Duodenal mucosa (tissue), 2 donors: ENCODE data around the gene ETV6.

Experiments used
- H3K27ac ChIP-seq: one replicate; pipeline ENCODE4 v1.7.0; 2013; ENCODE audit warnings: low read depth, low read length
- H3K27me3 ChIP-seq, 2 donors: one replicate each; pipeline ENCODE4 v1.7.0; 2013; ENCODE audit warnings: low read length in 2 of 2, control low read depth in 1 of 2; ENCODE audit not compliant: insufficient read depth in 2 of 2, control insufficient read depth in 1 of 2
- H3K36me3 ChIP-seq, 2 donors: one replicate each; pipeline ENCODE4 v1.7.0; 2013; ENCODE audit warnings: low read length in 2 of 2, control low read depth in 1 of 2; ENCODE audit not compliant: insufficient read depth in 2 of 2, control insufficient read depth in 1 of 2
- H3K4me1 ChIP-seq, 2 donors: one replicate each; pipeline ENCODE4 v1.7.0; 2013; ENCODE audit warnings: low read length in 2 of 2, control low read depth in 1 of 2; ENCODE audit not compliant: insufficient read depth in 2 of 2, control insufficient read depth in 1 of 2
- H3K4me3 ChIP-seq, 2 donors: one replicate each; pipeline ENCODE4 v1.7.0; 2013; ENCODE audit warnings: low read length in 2 of 2, low read depth in 1 of 2
- H3K9ac ChIP-seq, 2 donors: one replicate each; pipeline ENCODE4 v1.7.0; 2013; ENCODE audit warnings: low read length in 2 of 2, low read depth in 1 of 2
- H3K9me3 ChIP-seq, 2 donors: one replicate each; pipeline ENCODE4 v1.7.0; 2013; ENCODE audit warnings: low read length in 2 of 2, control low read depth in 1 of 2; ENCODE audit not compliant: control insufficient read depth in 1 of 2

The ETV6 gene

DNA sequence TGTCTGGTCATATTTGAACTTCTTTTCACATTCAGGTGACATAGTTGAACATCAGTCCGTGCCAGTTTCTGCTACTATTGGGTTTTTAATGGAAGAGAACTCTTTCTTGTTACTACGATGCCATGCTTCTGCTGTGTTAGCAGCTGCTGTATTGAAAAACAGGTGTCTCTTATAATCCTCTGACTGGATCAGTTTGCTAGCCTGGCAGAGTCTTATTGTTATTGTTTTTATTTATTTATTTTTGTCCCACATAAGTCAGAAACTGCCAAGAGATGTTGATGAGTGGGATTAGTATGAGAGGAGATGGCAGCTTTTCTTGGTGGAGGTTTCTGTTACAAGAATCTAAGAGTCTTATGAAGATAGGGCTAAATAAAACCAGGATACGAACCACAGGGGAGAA is 14.6 kb downstream of the ETV6 start:
- no peak overlapping the region for H3K4me3 ChIP-seq
- no peaks in the 10 kb centered on the region for H3K27me3 ChIP-seq
- H3K36me3 ChIP-seq, result peaks cover 9 to 11% of the 10 kb centered on the region in 2 donors
- H3K4me1 ChIP-seq, result peaks cover 5 to 20% of the 10 kb centered on the region in 2 donors
- no peak overlapping the region for H3K9ac ChIP-seq
- no peaks in the 10 kb centered on the region for H3K9me3 ChIP-seq
- H3K27ac ChIP-seq, result no peak overlapping the region

DNA sequence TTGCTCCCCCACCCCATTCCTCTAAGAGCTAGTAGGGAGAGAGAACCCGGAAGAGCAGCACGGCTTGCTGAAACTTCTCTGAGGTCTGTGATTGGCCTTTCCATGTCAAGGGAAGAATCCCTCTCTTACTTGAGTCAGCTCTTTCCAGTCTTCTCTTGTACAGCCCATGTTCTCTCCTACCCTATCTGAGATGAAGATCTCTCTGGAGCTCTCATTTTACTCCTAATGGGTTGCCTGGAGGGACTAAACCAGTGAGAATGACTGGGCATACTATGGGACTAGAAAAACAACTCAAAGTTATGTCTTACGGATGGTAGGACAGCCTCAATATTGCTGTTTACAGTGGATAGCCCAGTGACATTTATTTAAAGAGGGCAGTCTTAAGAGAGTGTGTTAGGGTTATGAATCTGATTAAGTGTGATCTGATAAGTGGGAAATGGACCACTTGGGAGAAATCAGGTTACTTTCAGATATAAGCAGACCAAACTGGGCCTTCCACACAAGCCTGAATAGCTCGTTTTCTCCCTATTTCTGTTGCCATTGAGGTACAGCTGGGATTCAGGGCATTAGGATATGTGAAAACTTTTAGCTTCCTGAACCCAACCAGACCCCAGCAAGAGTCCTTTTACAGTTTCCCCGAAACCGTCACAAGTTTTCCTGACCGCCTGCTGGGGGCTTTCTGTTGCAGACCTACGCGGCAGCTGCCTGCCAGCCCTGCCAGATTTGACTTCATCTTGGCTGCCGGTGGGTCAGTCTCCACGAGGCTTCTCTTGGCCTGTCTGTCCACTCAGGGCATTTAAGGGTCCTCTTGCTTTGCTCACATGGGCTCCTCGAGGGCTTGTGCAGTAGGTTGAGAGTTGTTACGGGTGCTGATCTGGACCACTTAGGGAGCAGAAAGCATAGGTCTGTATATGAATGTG is 16.9 kb downstream of the ETV6 start:
- H3K4me3 ChIP-seq, result no peak overlapping the region
- no peak overlapping the region for H3K27ac ChIP-seq
- H3K4me1 ChIP-seq, result peaks cover 3 to 17% of the 10 kb centered on the region in 2 donors
- no peak overlapping the region for H3K9ac ChIP-seq
- no peaks in the 10 kb centered on the region for H3K27me3 ChIP-seq
- no peaks in the 10 kb centered on the region for H3K9me3 ChIP-seq
- peaks cover 5 to 10% of the 10 kb centered on the region in 2 donors for H3K36me3 ChIP-seq

DNA sequence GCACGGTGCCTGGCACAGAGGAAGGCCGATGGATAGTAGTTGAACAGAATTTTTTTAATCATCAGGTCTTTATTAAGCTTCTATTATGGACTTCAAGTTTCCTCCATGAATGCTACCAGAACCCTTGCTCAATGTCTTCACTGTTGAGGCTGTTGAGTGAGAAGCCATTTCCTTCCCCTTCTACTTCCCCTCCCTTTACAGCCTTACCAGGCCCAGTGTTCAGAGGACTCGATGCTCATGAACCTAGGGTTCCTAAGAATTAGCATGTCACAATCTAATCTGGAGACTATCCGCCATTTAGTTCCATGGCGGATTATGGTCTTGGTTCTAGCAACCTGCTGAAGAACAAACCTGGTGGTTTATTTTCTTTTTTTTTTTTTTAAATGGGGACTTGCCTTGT is 17.7 kb downstream of the ETV6 start:
- H3K9ac ChIP-seq, result no peak overlapping the region
- H3K4me3 ChIP-seq, result no peak overlapping the region
- H3K36me3 ChIP-seq, result peaks cover 0 to 2% of the 10 kb centered on the region in 2 donors
- no peaks in the 10 kb centered on the region for H3K9me3 ChIP-seq
- peaks cover 0 to 11% of the 10 kb centered on the region in 2 donors for H3K4me1 ChIP-seq
- H3K27me3 ChIP-seq, result no peaks in the 10 kb centered on the region
- H3K27ac ChIP-seq, result no peak overlapping the region

- H3K4me1 ChIP-seq, result peaks cover 0 to under 1% of the 10 kb centered on the region in 2 donors
- no peak overlapping the region for H3K9ac ChIP-seq
Observed at GRCh38 chr12:11668611-11669010, 19.1 kb downstream of the ETV6 start.

GRCh38 chr12:11669348-11669747 is 19.9 kb downstream of the ETV6 start:
- no peaks in the 10 kb centered on the region for H3K27me3 ChIP-seq
- no peak overlapping the region for H3K4me3 ChIP-seq
- H3K9ac ChIP-seq, result no peak overlapping the region
- no peaks in the 10 kb centered on the region for H3K36me3 ChIP-seq
- peaks cover 4 to 7% of the 10 kb centered on the region in 2 donors for H3K4me1 ChIP-seq
- H3K9me3 ChIP-seq, result no peaks in the 10 kb centered on the region
- no peak overlapping the region for H3K27ac ChIP-seq

More at GRCh38 chr12:11668611-11669010, 19.1 kb downstream of the ETV6 start:
- no peak overlapping the region for H3K27ac ChIP-seq
- H3K9me3 ChIP-seq, result no peaks in the 10 kb centered on the region
- H3K4me3 ChIP-seq, result no peak overlapping the region
- no peaks in the 10 kb centered on the region for H3K36me3 ChIP-seq
- H3K27me3 ChIP-seq, result no peaks in the 10 kb centered on the region

DNA sequence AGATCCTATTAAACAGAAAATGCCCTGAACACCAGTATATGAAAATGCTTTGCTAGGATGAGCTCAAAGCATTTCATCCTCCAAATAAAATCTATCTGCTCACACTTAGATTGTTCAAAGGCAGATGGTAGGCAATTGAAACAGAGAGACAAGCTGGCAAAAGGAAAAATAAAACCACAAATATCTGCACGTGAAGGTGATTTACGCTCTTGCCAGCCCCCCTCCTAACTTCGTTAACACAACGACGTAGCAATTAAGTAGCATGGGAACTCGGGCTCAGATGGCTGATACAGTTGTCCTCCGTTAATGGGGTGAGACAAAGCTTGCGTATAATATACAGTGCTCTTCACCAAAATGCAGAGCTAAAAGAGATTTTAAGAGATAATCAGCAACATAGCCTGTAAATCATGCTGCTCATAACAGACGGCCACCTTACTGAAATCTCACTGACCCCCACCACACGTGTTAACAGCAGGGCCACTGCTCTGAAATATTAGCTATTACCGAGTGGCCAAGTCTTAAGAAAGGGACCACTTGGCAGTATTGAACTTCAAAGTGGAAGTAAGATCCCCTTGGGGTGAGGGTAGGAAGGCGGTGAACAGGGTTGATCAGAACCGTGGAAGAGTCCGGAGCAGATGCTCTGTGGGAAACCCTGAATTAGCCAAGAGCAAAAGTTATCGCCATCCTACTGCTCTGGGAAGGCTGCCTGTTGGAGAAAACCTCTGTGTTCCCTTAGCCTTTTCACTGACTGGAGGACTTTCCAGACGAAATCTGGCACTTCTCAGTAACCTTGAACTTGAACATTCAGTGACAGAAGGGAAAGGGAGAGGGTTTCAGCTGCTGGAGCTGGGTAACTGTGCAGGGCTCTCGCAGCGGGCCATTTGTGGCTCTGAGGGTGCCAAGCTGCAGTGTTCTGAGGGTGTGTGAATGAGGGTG is 23.1 kb downstream of the ETV6 start:
- H3K4me1 ChIP-seq, result peaks cover 20 to 26% of the 10 kb centered on the region in 2 donors
- no peaks in the 10 kb centered on the region for H3K9me3 ChIP-seq
- H3K27ac ChIP-seq, result no peak overlapping the region
- no peak overlapping the region for H3K4me3 ChIP-seq
- H3K36me3 ChIP-seq, result peaks cover 0 to 2% of the 10 kb centered on the region in 2 donors
- no peaks in the 10 kb centered on the region for H3K27me3 ChIP-seq
- H3K9ac ChIP-seq, result no peak overlapping the region

DNA sequence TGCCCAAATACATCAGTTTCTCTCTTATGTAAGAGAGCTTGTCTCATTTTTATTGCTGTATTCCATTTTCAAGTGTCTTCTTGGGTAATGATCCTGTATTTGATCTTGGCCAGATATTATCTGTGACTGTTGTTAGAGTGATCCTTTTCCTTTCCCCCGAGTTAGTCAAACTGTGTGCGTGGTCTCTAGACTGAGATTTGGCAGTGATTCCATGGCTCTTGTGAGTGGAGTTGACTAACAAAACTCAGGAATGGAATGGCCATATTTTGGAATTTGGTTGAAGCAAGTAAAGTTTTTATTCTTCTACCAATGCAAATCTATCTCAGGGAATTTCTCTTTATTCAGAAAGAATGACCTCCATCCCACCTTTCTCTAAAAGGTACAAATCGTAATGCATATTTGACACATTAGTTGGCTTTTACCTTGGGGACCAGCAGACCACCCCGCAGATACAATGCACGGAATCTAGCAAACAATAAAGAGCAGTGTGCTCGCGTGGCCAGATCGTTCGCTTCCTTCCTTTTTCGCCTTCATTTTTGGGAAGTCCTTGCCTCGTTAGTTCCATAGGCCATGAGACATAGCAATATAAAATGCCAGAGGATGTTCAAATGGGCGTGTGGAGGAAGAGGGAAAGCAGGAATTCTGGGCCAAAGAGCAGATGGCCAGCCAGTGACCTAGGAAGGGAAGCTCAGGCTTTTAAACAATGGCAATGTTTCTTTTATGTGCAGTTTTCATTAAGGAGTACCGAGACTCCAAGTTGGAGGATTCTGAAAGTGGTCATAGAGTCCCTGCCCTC is 24.4 kb downstream of the ETV6 start:
- Histone ChIP-seq H3K9ac (no peak overlapping the region), H3K27me3 (no peaks in the 10 kb centered on the region), H3K4me1 (peaks cover 20 to 26% of the 10 kb centered on the region in 2 donors), H3K27ac (no peak overlapping the region), H3K4me3 (no peak overlapping the region), H3K36me3 (peaks cover 0 to 10% of the 10 kb centered on the region in 2 donors), H3K9me3 (no peaks in the 10 kb centered on the region)

- Histone ChIP-seq H3K9ac (no peak overlapping the region), H3K27me3 (no peaks in the 10 kb centered on the region), H3K27ac (no peak overlapping the region), H3K9me3 (no peaks in the 10 kb centered on the region), H3K4me3 (no peak overlapping the region), H3K4me1 (peaks cover 20 to 26% of the 10 kb centered on the region in 2 donors), H3K36me3 (peaks cover 0 to 10% of the 10 kb centered on the region in 2 donors)
Observed at GRCh38 chr12:11674894-11675390, 25.5 kb downstream of the ETV6 start.

DNA sequence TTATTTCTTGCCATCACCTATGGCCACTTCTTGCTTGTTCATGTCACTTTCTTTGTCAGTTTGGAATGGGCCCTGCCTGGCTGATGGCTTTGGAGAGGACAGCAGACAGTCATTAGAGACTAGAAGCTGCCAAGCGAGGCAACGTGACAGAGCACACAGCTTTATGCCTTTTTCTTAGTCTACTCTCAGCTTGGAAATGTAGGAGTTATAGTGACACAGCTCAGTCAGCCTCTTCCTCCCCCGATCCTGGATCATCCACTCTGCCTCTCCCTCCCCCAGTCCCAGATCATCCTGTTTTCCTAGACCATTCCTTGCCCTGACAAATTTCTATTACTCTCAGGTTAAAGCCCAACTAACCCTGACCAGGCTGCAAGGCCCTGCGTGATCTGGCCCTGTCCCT is 26.6 kb downstream of the ETV6 start:
- no peaks in the 10 kb centered on the region for H3K9me3 ChIP-seq
- no peak overlapping the region for H3K9ac ChIP-seq
- no peak overlapping the region for H3K4me3 ChIP-seq
- H3K4me1 ChIP-seq, result peaks cover 20 to 26% of the 10 kb centered on the region in 2 donors
- peaks cover 0 to 10% of the 10 kb centered on the region in 2 donors for H3K36me3 ChIP-seq
- no peaks in the 10 kb centered on the region for H3K27me3 ChIP-seq
- no peak overlapping the region for H3K27ac ChIP-seq
